Upper lobe of left lung (tissue), 4 donors: ENCODE measurements around the gene ARFRP1.

Source experiments
- EP300 ChIP-seq, 4 donors: sonication (generic); formaldehyde crosslinking; IDR thresholded peaks; one replicate each; pipeline ENCODE4 v1.5.1; 2017; ENCODE audit warnings: antibody characterized with exemption in 4 of 4, control low read depth in 2 of 4
- POLR2A ChIP-seq, 4 donors: fragments of 450-650 bp; IDR thresholded peaks; one replicate each; pipeline ENCODE4 v1.5.1; 2016 to 2017; ENCODE audit warnings: antibody characterized with exemption in 4 of 4, mild to moderate bottlenecking in 2 of 4
- POLR2AphosphoS5 ChIP-seq, 2 donors: sonication (generic); formaldehyde crosslinking; IDR thresholded peaks; one replicate each; pipeline ENCODE4 v1.5.1; 2017; ENCODE audit warnings: antibody characterized with exemption in 2 of 2
- TF ChIP-seq, protein P1 (sequence below), 6 experiments: fragments of 450-650 bp in 4 of 6; fragments of 200-600 bp in 2 of 6; sonication (generic) in 2 of 6; IDR thresholded peaks; one replicate each; pipeline ENCODE4 v1.5.1; 2016 to 2019; ENCODE audit warnings: antibody characterized with exemption in 6 of 6

GRCh38 chr20:63660622-63661021 lies 47.2 kb downstream of the ARFRP1 start:
- TF ChIP-seq, protein P1, sequence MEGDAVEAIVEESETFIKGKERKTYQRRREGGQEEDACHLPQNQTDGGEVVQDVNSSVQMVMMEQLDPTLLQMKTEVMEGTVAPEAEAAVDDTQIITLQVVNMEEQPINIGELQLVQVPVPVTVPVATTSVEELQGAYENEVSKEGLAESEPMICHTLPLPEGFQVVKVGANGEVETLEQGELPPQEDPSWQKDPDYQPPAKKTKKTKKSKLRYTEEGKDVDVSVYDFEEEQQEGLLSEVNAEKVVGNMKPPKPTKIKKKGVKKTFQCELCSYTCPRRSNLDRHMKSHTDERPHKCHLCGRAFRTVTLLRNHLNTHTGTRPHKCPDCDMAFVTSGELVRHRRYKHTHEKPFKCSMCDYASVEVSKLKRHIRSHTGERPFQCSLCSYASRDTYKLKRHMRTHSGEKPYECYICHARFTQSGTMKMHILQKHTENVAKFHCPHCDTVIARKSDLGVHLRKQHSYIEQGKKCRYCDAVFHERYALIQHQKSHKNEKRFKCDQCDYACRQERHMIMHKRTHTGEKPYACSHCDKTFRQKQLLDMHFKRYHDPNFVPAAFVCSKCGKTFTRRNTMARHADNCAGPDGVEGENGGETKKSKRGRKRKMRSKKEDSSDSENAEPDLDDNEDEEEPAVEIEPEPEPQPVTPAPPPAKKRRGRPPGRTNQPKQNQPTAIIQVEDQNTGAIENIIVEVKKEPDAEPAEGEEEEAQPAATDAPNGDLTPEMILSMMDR (IDR thresholded peaks at IDR 0.05) = no peak
- no peak for TF ChIP-seq POLR2AphosphoS5 (IDR thresholded peaks at IDR 0.05)
- no peak for TF ChIP-seq POLR2A (IDR thresholded peaks at IDR 0.05)
- no peak for TF ChIP-seq EP300 (IDR thresholded peaks at IDR 0.05)
